Measurements from ENCODE around the gene PTPN9.

DNA sequence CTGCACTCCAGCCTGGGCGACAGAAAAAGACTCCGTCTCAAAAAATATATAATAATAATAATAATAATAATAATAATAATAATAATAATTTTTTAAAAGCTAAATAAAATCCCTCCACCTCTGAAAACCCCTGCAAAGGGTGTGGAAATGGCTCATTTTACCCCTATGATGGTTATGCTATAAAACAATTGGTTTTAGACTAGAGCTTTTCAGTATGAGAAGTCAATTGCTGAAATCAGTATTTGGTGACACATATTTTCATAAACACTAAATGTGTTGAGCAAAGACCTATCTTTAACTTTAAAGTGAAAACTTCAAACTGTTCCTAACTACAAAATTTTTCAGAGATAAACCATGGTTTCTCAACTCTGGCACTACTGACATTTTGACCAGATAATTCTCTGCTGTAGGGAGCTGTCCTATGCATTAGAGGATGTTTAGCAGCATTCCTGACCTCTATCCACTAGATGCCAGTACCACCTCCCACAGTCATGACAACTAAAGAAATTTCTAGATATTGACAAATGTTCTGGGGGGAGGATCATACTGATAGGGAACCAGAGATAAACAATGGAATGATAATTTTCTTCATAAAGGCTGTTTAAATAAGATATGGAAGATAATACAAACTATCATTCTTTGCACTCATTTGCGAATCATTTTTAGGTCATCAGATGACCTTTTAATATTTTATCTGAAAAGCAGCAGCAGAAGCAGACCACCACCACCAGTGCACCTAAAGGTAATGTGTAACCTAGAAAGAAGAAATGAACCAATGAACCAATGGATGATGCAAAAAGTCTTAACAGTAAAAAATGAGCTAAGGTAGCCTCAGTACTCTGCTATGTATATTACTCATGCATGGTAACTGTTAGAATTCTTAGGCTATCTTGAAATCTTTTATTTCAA lies 13.8 kb downstream of the PTPN9 start:
- TF ChIP-seq EP300 (IDR thresholded peaks at IDR 0.05), result no peak
- no peak for TF ChIP-seq CTCF (IDR thresholded peaks at IDR 0.05)

Data from gastroesophageal sphincter (tissue), 3 donors.